Cerebellar nuclear complex (tissue), 1 donor: ENCODE measurements around the gene SDHC.
A peak's percentile ranks its signal among the peaks of the same experiment; 100 is the strongest.

Experiments
- DNase-seq, 2 experiments: peaks; one replicate each; lab custom pipeline; 2025; lab: John Stamatoyannopoulos, UW

Gene SDHC

DNA sequence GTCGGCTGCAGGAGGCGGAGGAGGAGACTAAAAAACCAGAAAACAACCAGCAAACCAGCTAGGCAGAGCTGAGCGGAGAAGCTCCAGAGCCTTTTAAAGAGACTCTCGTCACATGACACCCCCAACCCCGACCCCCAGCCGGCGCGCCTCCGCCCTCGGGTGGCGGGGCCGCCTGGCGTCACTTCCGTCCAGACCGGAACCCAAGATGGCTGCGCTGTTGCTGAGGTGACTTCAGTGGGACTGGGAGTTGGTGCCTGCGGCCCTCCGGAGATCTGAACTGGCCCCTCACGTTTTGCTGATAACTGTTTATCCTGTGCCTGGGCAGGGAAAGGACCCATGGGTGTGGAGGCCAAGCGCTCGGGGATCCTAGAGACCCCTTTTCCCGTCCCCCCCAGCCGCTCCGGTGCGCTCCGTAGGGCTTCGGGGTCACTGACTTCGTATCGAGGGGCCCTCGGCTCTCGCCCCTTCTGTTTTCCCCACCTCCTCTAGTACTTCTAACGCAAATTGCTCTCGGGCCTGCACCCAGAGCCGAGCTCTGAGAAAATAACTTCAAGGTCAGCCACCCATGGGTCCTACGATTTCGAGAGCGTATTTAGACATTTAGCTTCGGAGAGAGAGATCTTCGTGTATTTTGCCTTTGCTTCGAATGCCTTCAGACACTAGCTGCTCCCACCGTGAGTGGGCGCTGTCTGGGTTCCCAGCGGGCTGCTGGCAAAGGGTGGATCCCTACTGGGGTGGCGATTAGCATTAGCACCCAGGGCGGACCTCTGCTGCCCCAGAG lies at the start of gene SDHC:
Gene SDHC, plus strand, starts transcription at position 181 of the 781 bp plus-strand sequence. Its CDS starts 25 bp downstream, at position 206.
- peak; percentile 36 to 75 for DNase-seq

DNA sequence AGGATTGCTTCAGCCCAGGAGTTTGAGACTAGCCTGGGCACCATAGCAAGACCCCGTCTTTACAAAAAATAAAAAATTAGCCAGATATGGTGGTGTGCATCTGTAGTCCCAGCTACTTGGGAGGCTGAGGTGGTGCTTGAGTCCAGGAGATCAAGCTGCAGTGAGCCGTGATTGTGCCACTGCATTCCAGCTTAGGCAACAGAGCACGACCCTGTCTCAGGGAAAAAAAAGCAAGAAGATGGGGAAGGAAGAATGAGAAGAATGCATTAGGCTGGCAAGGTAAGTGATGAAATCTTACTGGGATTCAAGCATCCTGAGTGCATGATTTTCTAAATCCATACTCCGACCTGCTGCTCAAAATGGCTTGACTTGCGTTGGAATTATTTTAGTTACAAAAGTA lies 48.9 kb upstream of the SDHC start:
- no peak for DNase-seq

GRCh38 chr1:161266202-161266601 lies 48.0 kb upstream of the SDHC start:
- DNase-seq, result no peak

DNA sequence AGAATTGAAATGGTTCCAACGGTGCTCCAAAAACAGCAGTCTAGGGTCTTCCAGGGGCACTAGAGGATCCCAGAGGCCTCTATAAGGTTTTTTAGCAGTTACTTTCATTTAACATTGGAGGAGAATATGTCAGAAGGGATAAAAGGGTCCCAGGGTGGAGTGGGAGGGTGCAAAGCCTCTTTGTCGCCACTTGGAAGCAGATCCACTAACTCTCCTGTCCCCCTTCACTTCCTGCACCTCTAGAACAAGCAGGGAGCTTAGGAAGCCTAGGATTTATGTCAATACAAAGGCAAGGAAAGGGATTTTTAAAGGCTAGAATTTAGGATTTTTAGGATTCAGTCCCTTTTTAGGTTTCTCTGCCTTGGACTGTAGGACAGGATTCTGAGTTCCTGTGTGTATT lies 47.3 kb upstream of the SDHC start:
- DNase-seq, result no peak

- no peak for DNase-seq
Observed at GRCh38 chr1:161267321-161267720, 46.9 kb upstream of the SDHC start.

DNA sequence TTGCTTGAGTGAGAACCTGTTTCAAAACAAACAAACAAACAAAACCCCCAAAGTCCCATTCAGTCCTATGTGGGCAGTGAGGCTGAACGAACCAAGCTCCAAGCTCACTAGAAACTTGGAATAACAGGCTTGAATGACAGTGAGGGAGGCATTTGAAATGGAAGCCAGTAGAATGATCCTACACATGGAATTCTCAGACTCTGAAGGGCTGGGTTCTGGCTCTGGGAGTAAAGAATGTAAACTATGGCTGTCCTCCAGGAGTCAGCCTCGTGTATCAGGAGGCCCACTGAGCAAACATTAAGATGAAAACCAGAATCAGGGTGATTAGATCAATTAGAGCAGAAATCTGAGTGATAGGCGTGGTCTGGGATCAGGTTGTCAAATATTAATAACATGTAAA lies 40.8 kb upstream of the SDHC start:
- DNase-seq, result no peak

GRCh38 chr1:161274874-161275273 lies 39.3 kb upstream of the SDHC start:
- DNase-seq, result no peak

DNA sequence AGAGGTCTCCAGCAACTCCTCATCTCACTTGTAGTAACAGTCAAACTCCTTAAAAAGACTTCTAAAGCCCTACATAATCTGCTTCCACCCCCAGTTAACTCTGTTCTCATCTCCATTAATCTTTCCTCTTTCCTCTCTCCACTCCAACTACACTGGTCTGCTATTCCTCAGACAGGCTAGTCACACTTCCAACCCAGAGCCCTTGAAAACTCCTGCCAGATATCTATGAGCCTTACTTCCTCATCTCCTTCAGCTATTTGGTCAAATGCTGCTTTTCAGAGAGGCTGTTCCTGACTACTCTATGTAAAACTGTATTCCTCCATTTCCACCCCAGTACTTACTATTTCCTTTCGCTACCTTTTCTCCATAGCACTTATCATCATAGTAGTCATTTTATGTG lies 31.2 kb upstream of the SDHC start:
- no peak for DNase-seq

GRCh38 chr1:161285113-161285512 lies 29.1 kb upstream of the SDHC start:
- no peak for DNase-seq

DNA sequence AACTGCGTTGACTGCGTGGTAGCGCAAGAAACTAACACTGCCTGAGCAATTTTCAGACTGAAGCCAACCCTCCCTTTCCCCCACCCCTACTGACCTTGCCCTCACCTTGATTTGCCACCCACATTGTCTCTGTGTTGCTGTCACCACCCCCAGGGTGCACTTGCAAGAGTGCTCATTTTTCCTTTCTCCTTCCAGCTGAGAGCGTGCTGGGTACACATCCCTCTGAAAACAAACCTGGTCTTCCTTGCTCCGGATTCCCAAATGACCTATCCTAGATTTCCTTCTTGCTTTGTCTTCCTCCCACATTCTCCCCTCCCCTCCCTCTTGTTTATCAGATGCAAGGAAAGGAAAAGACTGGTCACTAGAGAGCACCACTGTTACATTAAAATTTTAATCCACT lies 28.7 kb upstream of the SDHC start:
- no peak for DNase-seq

GRCh38 chr1:161287482-161288054 lies 26.6 kb upstream of the SDHC start:
- no peak for DNase-seq

GRCh38 chr1:161290779-161291178 lies 23.4 kb upstream of the SDHC start:
- DNase-seq, result no peak

GRCh38 chr1:161297415-161297814 lies 16.8 kb upstream of the SDHC start:
- no peak for DNase-seq

DNA sequence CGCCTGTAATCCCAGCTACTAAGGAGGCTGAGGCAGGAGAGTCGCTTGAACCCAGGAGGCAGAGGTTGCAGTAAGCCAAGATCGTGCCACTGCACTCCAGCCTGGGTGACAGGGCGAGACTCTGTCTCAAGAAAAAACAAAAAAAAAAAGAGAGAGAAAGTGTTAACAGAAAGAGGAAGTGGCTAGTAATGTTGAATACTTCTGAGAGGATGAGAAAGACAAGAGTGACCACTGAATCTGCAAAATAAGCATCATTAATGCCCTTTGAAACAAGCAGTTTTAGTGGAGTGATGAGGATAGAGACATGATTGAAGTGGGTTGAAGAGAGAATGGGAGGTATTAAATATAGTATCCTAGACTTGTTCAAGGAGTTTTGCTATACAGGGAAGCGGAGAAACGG lies 16.1 kb upstream of the SDHC start:
- DNase-seq, result no peak

DNA sequence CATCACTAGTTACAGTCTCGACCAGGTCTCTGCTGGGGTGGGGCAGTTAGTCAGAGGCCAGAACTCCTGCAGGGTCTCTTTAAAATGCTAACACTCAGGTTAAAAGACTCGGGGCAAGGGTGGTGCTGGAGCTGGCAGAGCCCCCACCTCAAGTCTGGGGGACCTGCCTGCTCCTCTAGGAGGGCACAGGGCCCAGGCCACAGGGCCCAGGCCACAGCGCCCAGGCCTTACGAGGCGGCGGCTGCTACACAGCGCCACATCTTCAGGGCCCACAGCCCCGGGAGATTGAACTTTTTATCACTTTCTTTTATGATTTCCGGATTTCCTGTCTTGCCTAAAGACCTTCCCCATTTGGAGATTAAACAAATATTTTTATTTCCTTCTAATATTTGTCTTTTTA lies 14.8 kb upstream of the SDHC start:
- DNase-seq, result no peak

DNA sequence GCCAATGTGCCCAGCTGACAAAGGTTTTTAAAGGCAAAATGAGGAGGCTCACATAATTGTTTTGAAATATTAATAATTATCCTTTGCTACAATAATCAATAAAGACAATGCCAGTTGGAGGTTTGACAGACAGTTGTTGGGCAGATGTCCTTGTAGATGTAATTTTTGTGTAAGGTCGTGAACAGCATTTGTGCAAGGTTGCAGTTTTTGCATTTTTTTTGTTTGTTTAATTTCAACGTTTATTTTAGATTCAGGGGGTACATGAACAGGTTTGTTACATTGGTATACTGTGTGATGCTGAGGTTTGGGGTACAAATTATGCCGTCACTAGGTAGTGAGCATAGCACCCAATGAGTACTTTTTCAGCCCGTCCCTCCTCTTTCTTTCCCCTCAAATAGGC lies 13.7 kb upstream of the SDHC start:
- DNase-seq, result no peak

DNA sequence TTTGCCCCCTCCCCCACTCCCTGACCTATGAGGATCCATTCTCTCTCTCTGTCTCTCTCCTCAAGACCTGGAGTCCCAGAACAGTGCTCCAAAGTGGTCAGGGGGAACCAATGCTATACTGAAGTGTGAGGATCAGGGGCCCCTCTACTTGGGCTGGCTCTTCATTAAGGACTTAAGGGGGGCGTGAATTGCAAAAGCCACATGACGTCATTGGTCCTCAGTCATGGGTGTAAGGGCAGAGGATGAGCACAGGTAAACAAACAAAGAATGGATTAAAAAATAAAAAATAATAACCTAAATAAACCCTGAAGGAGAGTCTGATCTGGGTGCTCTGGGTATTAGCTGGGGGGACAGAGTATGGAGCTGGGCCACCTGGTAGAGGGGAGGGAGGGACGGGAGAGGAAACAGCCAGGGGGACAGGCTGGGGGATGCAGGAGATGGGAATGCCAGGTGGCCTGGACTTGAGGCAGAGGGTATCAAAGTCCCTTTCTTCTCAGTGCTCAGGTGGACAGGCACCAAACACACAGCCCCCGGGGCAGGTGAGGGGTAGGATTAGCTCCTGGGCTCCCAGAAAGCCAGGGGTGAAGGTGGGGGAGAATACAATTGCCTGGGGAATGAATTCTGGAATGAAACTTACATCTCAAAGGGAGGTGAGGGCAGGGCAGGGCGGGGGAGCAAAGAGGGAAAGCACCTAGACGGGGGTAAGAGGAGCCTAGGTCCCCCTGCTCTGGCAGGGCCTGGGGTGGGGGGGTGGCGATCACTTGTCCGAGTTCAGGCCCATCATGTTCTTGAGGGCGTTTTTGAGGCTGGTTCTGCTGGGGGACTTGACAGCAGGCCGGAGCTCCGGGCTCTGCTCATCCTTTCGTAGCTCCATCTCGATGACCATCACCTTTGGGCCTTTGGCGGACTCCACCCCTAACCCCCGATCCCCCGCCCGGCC lies 9.0 kb upstream of the SDHC start:
- no peak for DNase-seq

DNA sequence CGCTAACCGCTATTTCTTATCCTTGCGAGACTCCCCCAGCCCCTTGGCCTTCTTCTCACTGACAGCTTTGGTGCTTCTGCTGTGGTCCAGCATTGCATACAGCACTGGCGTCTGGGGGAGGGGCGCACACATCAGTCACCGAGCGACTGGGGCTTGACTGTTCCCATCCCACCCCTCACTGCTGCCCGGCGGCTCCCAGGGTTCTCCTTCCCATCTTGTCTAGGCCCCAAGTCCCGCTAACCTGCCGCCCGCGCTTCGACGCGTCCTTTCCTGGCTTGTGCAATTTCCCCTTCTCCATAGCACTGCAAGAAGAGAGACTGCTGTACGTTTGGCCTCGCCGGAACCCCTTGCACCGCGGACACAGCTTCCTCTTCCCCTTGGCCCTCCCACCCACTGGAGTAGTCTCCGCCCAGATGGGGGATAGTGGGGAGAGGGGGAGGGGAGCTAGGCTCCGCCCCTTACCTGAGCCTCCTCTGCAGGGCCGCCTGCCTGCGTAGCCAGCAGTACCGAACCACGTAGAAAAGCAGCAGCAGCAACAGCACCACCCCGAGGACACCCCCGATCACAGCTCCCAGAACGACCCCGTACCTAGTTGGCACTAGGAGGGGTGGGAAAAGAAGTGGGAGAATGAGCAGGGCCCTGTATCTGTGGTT lies 8.2 kb upstream of the SDHC start:
- DNase-seq, result peak; percentile 39 to 50

DNA sequence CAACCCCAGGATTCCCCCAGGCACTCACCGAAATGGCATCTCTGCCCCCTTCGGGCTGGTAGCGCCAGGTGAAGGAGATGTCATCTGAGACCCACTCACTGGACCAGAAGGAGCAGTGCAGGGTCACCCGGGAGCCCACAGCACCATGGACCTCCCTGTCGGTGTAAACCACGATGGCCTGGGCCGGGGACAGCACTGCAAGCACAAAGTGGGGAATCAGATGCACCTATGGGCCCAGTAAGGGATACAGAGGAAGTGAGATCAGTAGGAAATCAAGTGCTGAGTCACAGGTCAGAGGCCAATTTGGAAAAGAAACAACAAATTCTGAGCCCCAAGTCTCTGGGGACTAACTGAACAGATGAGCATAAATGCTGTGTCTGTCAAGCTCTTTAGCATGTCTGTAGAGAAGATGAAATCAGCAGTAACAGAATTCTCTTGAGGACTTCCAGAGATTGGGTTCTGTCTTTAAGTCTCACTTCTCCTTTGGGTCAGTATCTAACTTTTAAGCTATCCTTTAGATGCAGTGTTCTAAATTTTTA lies 6.9 kb upstream of the SDHC start:
- DNase-seq, result no peak

DNA sequence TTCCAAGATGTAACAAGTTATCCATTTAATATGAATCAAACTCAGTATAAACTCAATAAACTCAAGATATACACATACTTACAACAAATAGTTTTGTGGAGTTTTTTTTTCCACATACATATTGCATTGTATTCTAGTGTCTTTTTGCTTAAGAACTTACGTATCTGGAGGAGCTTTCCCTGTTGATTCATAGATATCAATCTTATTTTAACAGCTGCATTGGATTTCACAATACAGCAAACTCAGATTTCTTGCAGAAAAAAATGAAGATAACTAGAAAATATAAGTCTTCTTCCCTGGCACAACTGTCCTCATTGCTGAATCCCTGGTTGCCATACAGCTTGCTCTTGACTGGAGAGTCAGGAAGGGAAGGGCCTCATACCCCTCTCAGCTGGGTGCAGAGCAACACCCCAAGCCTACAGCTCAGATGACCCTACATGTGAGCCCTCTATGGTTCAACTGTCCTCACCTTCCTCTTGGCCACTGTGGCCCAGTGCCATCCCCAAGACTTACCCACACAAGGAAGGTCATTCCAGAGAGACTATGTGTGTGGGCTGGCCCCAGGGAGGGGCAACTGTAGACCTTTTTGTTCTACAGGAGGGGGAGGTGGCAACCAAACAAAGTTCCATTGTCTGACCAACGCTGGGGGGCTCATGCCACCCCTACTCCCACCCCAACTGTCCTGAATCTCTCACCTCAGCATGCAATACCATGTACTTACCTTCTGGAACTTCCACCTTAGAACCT lies 6.1 kb upstream of the SDHC start:
- no peak for DNase-seq

DNA sequence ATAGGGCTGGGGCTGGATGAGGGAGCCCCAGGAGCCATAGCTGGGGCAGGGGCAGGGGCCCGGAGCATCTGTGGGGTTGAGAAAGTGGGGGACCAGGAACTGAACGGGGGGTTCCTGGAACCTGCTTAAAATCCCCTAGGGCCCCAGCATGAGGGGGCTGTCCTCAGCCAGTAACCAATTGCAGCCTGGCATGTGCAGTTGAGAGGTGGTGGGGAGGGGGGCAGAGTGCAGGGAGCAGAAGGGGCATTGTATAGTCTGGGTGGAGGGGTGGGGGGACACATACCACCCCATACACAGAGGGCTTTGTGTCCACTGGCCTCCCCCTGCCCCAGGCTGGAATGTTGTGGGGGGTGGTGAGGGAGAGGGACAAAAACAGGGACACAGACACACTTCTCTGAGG lies 4.3 kb upstream of the SDHC start, which contains the start of gene MPZ:
Gene MPZ, minus strand, starts transcription at position 101 of the 400 bp plus-strand sequence. Its CDS starts 63 bp downstream, at position 38.
- DNase-seq, result no peak
